Osteocyte (in vitro differentiated cells): ENCODE measurements around the gene FABP1. TPM values are rescaled to one million over a fixed set of nuclear protein-coding genes. Genes with fewer than 3 reads are reported as not detected.

Experiments used
- DNase-seq: peaks from one replicate; pipeline ENCODE4 v3.0.0; 2021; ENCODE audit warnings: mixed read lengths; ENCODE audit not compliant: unreplicated experiment; ENCODE audit errors: extremely low spot score
- H3K27ac Mint-ChIP-seq: one replicate; pipeline ENCODE4 v1.8.0; 2021; ENCODE audit warnings: mild to moderate bottlenecking, mixed read lengths; ENCODE audit not compliant: unreplicated experiment
- H3K27me3 Mint-ChIP-seq: one replicate; pipeline ENCODE4 v1.8.0; 2021; ENCODE audit warnings: mixed read lengths; ENCODE audit not compliant: unreplicated experiment
- H3K36me3 Mint-ChIP-seq: one replicate; pipeline ENCODE4 v1.8.0; 2021; ENCODE audit warnings: mixed read lengths; ENCODE audit not compliant: unreplicated experiment
- H3K4me1 Mint-ChIP-seq: one replicate; pipeline ENCODE4 v1.8.0; 2021; ENCODE audit warnings: mixed read lengths; ENCODE audit not compliant: unreplicated experiment
- H3K4me3 Mint-ChIP-seq: one replicate; pipeline ENCODE4 v1.8.0; 2021; ENCODE audit warnings: mild to moderate bottlenecking, moderate library complexity, mixed read lengths; ENCODE audit not compliant: unreplicated experiment
- H3K9me3 Mint-ChIP-seq: one replicate; pipeline ENCODE4 v1.8.0; 2021; ENCODE audit warnings: mixed read lengths; ENCODE audit not compliant: unreplicated experiment
- CTCF ChIP-seq: fragments of 200-600 bp; sonication (generic); IDR thresholded peaks from 2 replicates; pipeline ENCODE4 v1.5.0; 2021; ENCODE audit warnings: antibody characterized with exemption, mild to moderate bottlenecking, moderate library complexity
- total RNA-seq: library from RNA; stranded (reverse); gene quantifications from 2 replicates; pipeline ENCODE4 v1.2.1, GENCODE V29; 2021

FABP1 gene
- total RNA-seq, 1 donor from 2014 or later: not detected

GRCh38 chr2:88160517-88160916 lies 32.7 kb upstream of the FABP1 start:
- Mint-ChIP-seq H3K4me1 (no peaks in the 10 kb centered on the region), H3K27ac (no peak overlapping the region), H3K4me3 (no peak overlapping the region), H3K36me3 (no peaks in the 10 kb centered on the region), H3K9me3 (no peaks in the 10 kb centered on the region), H3K27me3 (peaks cover 31% of the 10 kb centered on the region)
- no peak for TF ChIP-seq CTCF
- DNase-seq: no peak

GRCh38 chr2:88159955-88160415 lies 32.1 kb upstream of the FABP1 start:
- Mint-ChIP-seq H3K9me3 (no peaks in the 10 kb centered on the region), H3K27me3 (peaks cover 29% of the 10 kb centered on the region), H3K27ac (no peak overlapping the region), H3K36me3 (no peaks in the 10 kb centered on the region), H3K4me1 (no peaks in the 10 kb centered on the region), H3K4me3 (no peak overlapping the region)
- DNase-seq: no peak
- peak; percentile 87 for TF ChIP-seq CTCF

GRCh38 chr2:88159481-88159880 lies 31.6 kb upstream of the FABP1 start:
- no peak for TF ChIP-seq CTCF
- H3K27ac Mint-ChIP-seq: no peak overlapping the region
- H3K27me3 Mint-ChIP-seq: peaks cover 24% of the 10 kb centered on the region
- no peak overlapping the region for H3K4me3 Mint-ChIP-seq
- no peak for DNase-seq
- H3K9me3 Mint-ChIP-seq: no peaks in the 10 kb centered on the region
- no peaks in the 10 kb centered on the region for H3K36me3 Mint-ChIP-seq
- H3K4me1 Mint-ChIP-seq: no peaks in the 10 kb centered on the region

GRCh38 chr2:88148929-88149438 lies 21.1 kb upstream of the FABP1 start:
- H3K4me3 Mint-ChIP-seq: no peak overlapping the region
- H3K4me1 Mint-ChIP-seq: no peaks in the 10 kb centered on the region
- no peak for TF ChIP-seq CTCF
- DNase-seq: no peak
- no peak overlapping the region for H3K27ac Mint-ChIP-seq
- peaks cover 2% of the 10 kb centered on the region for H3K36me3 Mint-ChIP-seq
- peaks cover 22% of the 10 kb centered on the region for H3K9me3 Mint-ChIP-seq
- H3K27me3 Mint-ChIP-seq: peaks cover 9% of the 10 kb centered on the region

GRCh38 chr2:88147145-88147544 lies 19.3 kb upstream of the FABP1 start:
- DNase-seq: no peak
- no peak overlapping the region for H3K4me3 Mint-ChIP-seq
- peaks cover 13% of the 10 kb centered on the region for H3K9me3 Mint-ChIP-seq
- peaks cover 15% of the 10 kb centered on the region for H3K27me3 Mint-ChIP-seq
- no peaks in the 10 kb centered on the region for H3K36me3 Mint-ChIP-seq
- TF ChIP-seq CTCF: no peak
- no peak overlapping the region for H3K27ac Mint-ChIP-seq
- no peaks in the 10 kb centered on the region for H3K4me1 Mint-ChIP-seq
